OCI-LY3 (cell line): ENCODE measurements around the gene PPP1CB.
"Not testable (repeated sequence)": the region's sequence is repeated elsewhere in the genome, so short reads cannot be mapped to it uniquely, and the experiment has no call there.

ENCODE experiments used
- H2AFZ ChIP-seq: fragments of 200-600, 300-600 bp; shearing (Covaris generic); 2 replicates; pipeline ENCODE4 v1.6.0; 2014; ENCODE audit warnings: antibody characterized with exemption, low read depth, low read length
- H3K27ac ChIP-seq: fragments of 200-600, 300-600 bp; sonication (generic); 2 replicates; pipeline ENCODE4 v1.5.1; 2014; ENCODE audit warnings: mild to moderate bottlenecking, low read length, moderate library complexity, mixed read lengths
- H3K27me3 ChIP-seq: fragments of 200-600, 300-600 bp; sonication (generic); 2 replicates; pipeline ENCODE4 v1.6.1; 2014; ENCODE audit warnings: low read depth, low read length, mixed read lengths
- H3K36me3 ChIP-seq: fragments of 200-600, 300-600 bp; sonication (generic); replicated peaks from 2 replicates; pipeline ENCODE3; 2014; ENCODE audit warnings: low read depth, low read length, mixed read lengths
- H3K4me1 ChIP-seq: fragments of 300-600, 200-600 bp; sonication (generic); 2 replicates; pipeline ENCODE4 v1.6.1; 2014; ENCODE audit warnings: low read length, mixed read lengths
- H3K4me2 ChIP-seq: fragments of 200-600, 300-600 bp; sonication (generic); 2 replicates; pipeline ENCODE4 v1.6.1; 2014; ENCODE audit warnings: low read length, mixed read lengths
- H3K4me3 ChIP-seq: fragments of 300-600, 200-600 bp; sonication (generic); 2 replicates; pipeline ENCODE4 v1.5.1; 2014; ENCODE audit warnings: antibody characterized with exemption, mild to moderate bottlenecking, low read length, moderate library complexity
- H3K79me2 ChIP-seq: fragments of 300-600, 200-600 bp; shearing (Covaris generic); 2 replicates; pipeline ENCODE4 v1.6.1; 2014; ENCODE audit warnings: mild to moderate bottlenecking, low read length, mixed read lengths
- H3K9ac ChIP-seq: fragments of 300-600, 200-600 bp; shearing (Covaris generic); 2 replicates; pipeline ENCODE4 v1.6.0; 2014; ENCODE audit warnings: mild to moderate bottlenecking, low read length, moderate library complexity
- H3K9me3 ChIP-seq: fragments of 200-600, 300-600 bp; shearing (Covaris generic); 2 replicates; pipeline ENCODE4 v1.6.1; 2014; ENCODE audit warnings: low read length, mixed read lengths; ENCODE audit not compliant: insufficient read depth
- H4K20me1 ChIP-seq: fragments of 200-600, 300-600 bp; sonication (generic); 2 replicates; pipeline ENCODE4 v1.6.1; 2016; ENCODE audit warnings: low read length, mixed read lengths; ENCODE audit not compliant: insufficient read depth
- CTCF ChIP-seq: fragments of 200-600, 300-600 bp; sonication (generic); IDR thresholded peaks from 2 replicates; pipeline ENCODE4 v1.5.1; 2014; ENCODE audit warnings: antibody characterized with exemption, low read length, low read depth
- EZH2phosphoT487 ChIP-seq: fragments of 200-600 bp; shearing (Covaris generic); IDR thresholded peaks from 2 replicates; pipeline ENCODE4 v1.6.1; 2018; ENCODE audit warnings: antibody characterized with exemption, mixed run types, low read depth

PPP1CB gene

GRCh38 chr2:28778392-28778791 lies 26.8 kb downstream of the PPP1CB start:
- no peak overlapping the region for H3K27ac ChIP-seq
- H3K9ac ChIP-seq, result no peak overlapping the region
- H3K4me1 ChIP-seq, result peaks cover 17% of the 10 kb centered on the region
- H3K9me3 ChIP-seq, result no peaks in the 10 kb centered on the region
- TF ChIP-seq EZH2phosphoT487, result no peak
- no peak for TF ChIP-seq CTCF
- H3K4me3 ChIP-seq, result no peak overlapping the region
- no peak overlapping the region for H2AFZ ChIP-seq
- H4K20me1 ChIP-seq, result peaks cover 51% of the 10 kb centered on the region
- no peaks in the 10 kb centered on the region for H3K27me3 ChIP-seq
- peaks cover 37% of the 10 kb centered on the region for H3K36me3 ChIP-seq
- H3K79me2 ChIP-seq, result peaks cover 46% of the 10 kb centered on the region
- H3K4me2 ChIP-seq, result no peak overlapping the region

- Histone ChIP-seq H3K4me2 (no peak overlapping the region), H4K20me1 (peaks cover 45% of the 10 kb centered on the region), H3K4me3 (no peak overlapping the region), H3K9ac (no peak overlapping the region), H2AFZ (no peak overlapping the region), H3K27ac (no peak overlapping the region), H3K79me2 (peaks cover 40% of the 10 kb centered on the region), H3K27me3 (no peaks in the 10 kb centered on the region), H3K9me3 (no peaks in the 10 kb centered on the region), H3K4me1 (peaks cover 17% of the 10 kb centered on the region), H3K36me3 (peaks cover 41% of the 10 kb centered on the region)
- TF ChIP-seq CTCF, result no peak
- no peak for TF ChIP-seq EZH2phosphoT487
These were observed 27.4 kb downstream of the PPP1CB start for GRCh38 chr2:28779001-28779400.

GRCh38 chr2:28780496-28780895 lies 28.9 kb downstream of the PPP1CB start:
- peaks cover 17% of the 10 kb centered on the region for H3K4me1 ChIP-seq
- H3K36me3 ChIP-seq, result peaks cover 49% of the 10 kb centered on the region
- no peak overlapping the region for H3K4me3 ChIP-seq
- TF ChIP-seq EZH2phosphoT487 (no peak), CTCF (no peak)
- peaks cover 30% of the 10 kb centered on the region for H4K20me1 ChIP-seq
- H3K27ac ChIP-seq, result no peak overlapping the region
- H3K4me2 ChIP-seq, result no peak overlapping the region
- H3K79me2 ChIP-seq, result peaks cover 25% of the 10 kb centered on the region
- no peak overlapping the region for H3K9ac ChIP-seq
- no peak overlapping the region for H2AFZ ChIP-seq
- no peaks in the 10 kb centered on the region for H3K9me3 ChIP-seq
- H3K27me3 ChIP-seq, result no peaks in the 10 kb centered on the region

GRCh38 chr2:28782423-28782822 lies 30.8 kb downstream of the PPP1CB start:
- H3K79me2 ChIP-seq, result peaks cover 7% of the 10 kb centered on the region; the same call in 1 of the 2 replicates
- peaks cover 48% of the 10 kb centered on the region for H3K36me3 ChIP-seq
- H3K27ac ChIP-seq, result no peak overlapping the region
- no peak overlapping the region for H3K4me2 ChIP-seq
- H3K9me3 ChIP-seq, result no peaks in the 10 kb centered on the region
- H3K4me1 ChIP-seq, result peaks cover 11% of the 10 kb centered on the region
- no peak for TF ChIP-seq EZH2phosphoT487
- TF ChIP-seq CTCF, result no peak
- peaks cover 12% of the 10 kb centered on the region; the same call in 1 of the 2 replicates for H4K20me1 ChIP-seq
- H3K27me3 ChIP-seq, result no peaks in the 10 kb centered on the region
- no peak overlapping the region for H2AFZ ChIP-seq
- H3K9ac ChIP-seq, result no peak overlapping the region
- no peak overlapping the region for H3K4me3 ChIP-seq

GRCh38 chr2:28784570-28784969 lies 32.9 kb downstream of the PPP1CB start:
- H3K36me3 ChIP-seq, result peaks cover 53% of the 10 kb centered on the region
- not testable (repeated sequence) for H3K79me2 ChIP-seq, H3K9me3 ChIP-seq, H2AFZ ChIP-seq, H4K20me1 ChIP-seq, H3K4me3 ChIP-seq, H3K4me1 ChIP-seq, H3K9ac ChIP-seq, H3K27ac ChIP-seq, H3K4me2 ChIP-seq, H3K27me3 ChIP-seq
